Esophagus muscularis mucosa (tissue), 3 donors: ENCODE results near the gene CFAP74.

Source experiments
- POLR2AphosphoS5 ChIP-seq, 2 donors: sonication (generic); formaldehyde crosslinking; IDR thresholded peaks; one replicate each; pipeline ENCODE4 v1.6.1; 2017; ENCODE audit warnings: antibody characterized with exemption in 2 of 2
- TF ChIP-seq, protein P1 (sequence below), 3 experiments: fragments of 200-600 bp in 2 of 3; fragments of 450-650 bp in 1 of 3; sonication (generic) in 2 of 3; IDR thresholded peaks; one replicate each; pipeline ENCODE4 v1.5.1; 2017 to 2019; ENCODE audit warnings: antibody characterized with exemption in 3 of 3, mild to moderate bottlenecking in 2 of 3, moderate library complexity in 1 of 3

DNA sequence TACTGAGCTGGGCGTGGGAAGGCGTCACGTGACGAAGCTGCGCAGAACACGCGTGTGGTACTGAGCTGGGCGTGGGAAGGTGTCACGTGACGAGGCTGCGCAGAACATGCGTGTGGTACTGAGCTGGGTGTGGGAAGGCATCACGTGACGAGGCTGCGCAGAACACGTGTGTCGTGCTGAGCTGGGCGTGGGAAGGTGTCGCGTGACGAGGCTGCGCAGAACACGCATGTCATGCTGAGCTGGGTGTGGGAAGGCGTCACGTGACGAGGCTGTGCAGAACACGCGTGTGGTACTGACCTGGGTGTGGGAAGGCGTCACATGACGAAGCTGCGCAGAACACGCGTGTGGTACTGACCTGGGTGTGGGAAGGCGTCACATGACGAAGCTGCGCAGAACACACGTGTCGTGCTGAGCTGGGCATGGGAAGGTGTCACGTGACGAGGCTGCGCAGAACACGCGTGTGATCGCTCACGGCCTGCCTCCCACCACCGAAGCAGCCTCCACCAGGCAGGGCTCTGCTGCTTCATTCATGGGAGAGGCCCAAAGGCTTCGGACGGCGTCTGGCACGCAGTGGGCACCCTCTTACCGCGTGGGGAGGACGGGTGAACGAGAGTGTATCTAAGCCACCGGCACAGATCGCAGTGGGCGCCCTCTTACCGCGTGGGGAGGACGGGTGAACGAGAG is 24.0 kb downstream of the CFAP74 start:
- TF ChIP-seq, protein P1, sequence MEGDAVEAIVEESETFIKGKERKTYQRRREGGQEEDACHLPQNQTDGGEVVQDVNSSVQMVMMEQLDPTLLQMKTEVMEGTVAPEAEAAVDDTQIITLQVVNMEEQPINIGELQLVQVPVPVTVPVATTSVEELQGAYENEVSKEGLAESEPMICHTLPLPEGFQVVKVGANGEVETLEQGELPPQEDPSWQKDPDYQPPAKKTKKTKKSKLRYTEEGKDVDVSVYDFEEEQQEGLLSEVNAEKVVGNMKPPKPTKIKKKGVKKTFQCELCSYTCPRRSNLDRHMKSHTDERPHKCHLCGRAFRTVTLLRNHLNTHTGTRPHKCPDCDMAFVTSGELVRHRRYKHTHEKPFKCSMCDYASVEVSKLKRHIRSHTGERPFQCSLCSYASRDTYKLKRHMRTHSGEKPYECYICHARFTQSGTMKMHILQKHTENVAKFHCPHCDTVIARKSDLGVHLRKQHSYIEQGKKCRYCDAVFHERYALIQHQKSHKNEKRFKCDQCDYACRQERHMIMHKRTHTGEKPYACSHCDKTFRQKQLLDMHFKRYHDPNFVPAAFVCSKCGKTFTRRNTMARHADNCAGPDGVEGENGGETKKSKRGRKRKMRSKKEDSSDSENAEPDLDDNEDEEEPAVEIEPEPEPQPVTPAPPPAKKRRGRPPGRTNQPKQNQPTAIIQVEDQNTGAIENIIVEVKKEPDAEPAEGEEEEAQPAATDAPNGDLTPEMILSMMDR (IDR thresholded peaks at IDR 0.05), result no peak
- no peak for TF ChIP-seq POLR2AphosphoS5 (IDR thresholded peaks at IDR 0.05)
